Endometrium (tissue), 2 donors: ENCODE measurements around the gene CAPN13.

Source experiments
- FAIRE-seq: peaks from 2 replicates; lab custom pipeline; 2012; peaks lifted over from hg19 to GRCh38; lab: Jason Lieb, UNC
- donor health status: control.
- donor health status: control.

CAPN13 gene

GRCh38 chr2:30807249-30807648, at the start of gene CAPN13:
CAPN13 (minus strand) TSS chr2:30807446; CDS start chr2:30787325, 20,121 bp downstream.
- no peak for FAIRE-seq

GRCh38 chr2:30847841-30848240, 40.6 kb upstream of the CAPN13 start:
- no peak for FAIRE-seq

GRCh38 chr2:30847329-30847728, 40.1 kb upstream of the CAPN13 start:
- FAIRE-seq: no peak

- FAIRE-seq: no peak
Observed at GRCh38 chr2:30828586-30828985, 21.3 kb upstream of the CAPN13 start.

GRCh38 chr2:30826916-30827315, 19.7 kb upstream of the CAPN13 start:
- no peak for FAIRE-seq

- FAIRE-seq: no peak
Observed at GRCh38 chr2:30826481-30826880, 19.2 kb upstream of the CAPN13 start.

GRCh38 chr2:30823452-30823851, 16.2 kb upstream of the CAPN13 start:
- FAIRE-seq: no peak

- no peak for FAIRE-seq
Observed at GRCh38 chr2:30821960-30822359, 14.7 kb upstream of the CAPN13 start.

- no peak for FAIRE-seq
Observed at GRCh38 chr2:30820381-30821055, 13.3 kb upstream of the CAPN13 start.

GRCh38 chr2:30809938-30810337, 2.7 kb upstream of the CAPN13 start:
- no peak for FAIRE-seq

- no peak for FAIRE-seq
Observed at GRCh38 chr2:30808695-30809094, 1.4 kb upstream of the CAPN13 start.

- no peak for FAIRE-seq
Observed at GRCh38 chr2:30803281-30803680, 4.0 kb downstream of the CAPN13 start.

GRCh38 chr2:30802611-30803010, 4.6 kb downstream of the CAPN13 start:
- FAIRE-seq: no peak

- no peak for FAIRE-seq
Observed at GRCh38 chr2:30801821-30802455, 5.3 kb downstream of the CAPN13 start.

- no peak for FAIRE-seq
Observed at GRCh38 chr2:30800159-30800558, 7.1 kb downstream of the CAPN13 start.

GRCh38 chr2:30799366-30799765, 7.9 kb downstream of the CAPN13 start:
- no peak for FAIRE-seq

- no peak for FAIRE-seq
Observed at GRCh38 chr2:30798536-30798991, 8.7 kb downstream of the CAPN13 start.

- no peak for FAIRE-seq
Observed at GRCh38 chr2:30797381-30798015, 9.7 kb downstream of the CAPN13 start.

GRCh38 chr2:30796699-30797098, 10.5 kb downstream of the CAPN13 start:
- no peak for FAIRE-seq

GRCh38 chr2:30792521-30792920, 14.7 kb downstream of the CAPN13 start:
- FAIRE-seq: no peak

GRCh38 chr2:30790879-30791278, 16.4 kb downstream of the CAPN13 start:
- FAIRE-seq: no peak

GRCh38 chr2:30789670-30790210, 17.5 kb downstream of the CAPN13 start:
- no peak for FAIRE-seq
